ENCODE results near the gene KCNAB1. TPM values are rescaled to one million over a fixed set of nuclear protein-coding genes. Genes with fewer than 3 reads are reported as not detected.

Gene KCNAB1
- total RNA-seq, 1 experiment from 2014 or later, result 1.4 TPM

DNA sequence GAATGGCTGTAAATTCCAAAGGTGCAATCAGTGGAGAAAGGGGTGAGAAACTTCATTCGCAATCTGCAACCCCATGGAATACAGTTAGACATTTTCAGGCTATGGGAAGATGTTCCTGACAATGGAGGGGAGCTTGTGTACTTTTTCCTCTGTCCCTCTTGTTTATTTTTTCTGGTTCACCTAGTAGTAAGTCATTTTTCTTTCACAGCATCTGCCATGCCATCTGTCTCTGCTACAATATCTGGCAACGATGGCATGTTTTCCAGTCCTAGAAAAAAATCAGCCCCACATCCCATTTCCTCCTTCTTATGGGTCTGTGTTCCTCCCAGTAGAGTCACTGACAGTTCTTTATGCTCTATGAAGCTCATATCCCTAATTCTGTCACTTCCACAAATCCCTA lies 358.5 kb downstream of the KCNAB1 start:
- H3K9me2 ChIP-seq (ENCODE audit: insufficient read depth), result no peaks in the 10 kb centered on the region
- H3K4me1 ChIP-seq (replicated peaks; ENCODE audit: insufficient read depth), result peaks cover 8% of the 10 kb centered on the region
- H3K4me2 ChIP-seq, result no peak overlapping the region
- H2AFZ ChIP-seq, result no peak overlapping the region
- peaks cover 10% of the 10 kb centered on the region for H3F3A ChIP-seq (ENCODE audit: insufficient read depth, low read depth)
- H3K36me3 ChIP-seq (ENCODE audit: low read depth), result no peaks in the 10 kb centered on the region
- H3K9me3 ChIP-seq (ENCODE audit: insufficient read depth, low read depth), result no peaks in the 10 kb centered on the region
- H3K27ac ChIP-seq, result no peak overlapping the region
- H3K4me3 ChIP-seq, result no peak overlapping the region
- no peaks in the 10 kb centered on the region for H3K27me3 ChIP-seq (ENCODE audit: insufficient read depth, low read depth)
- CTCF ChIA-PET, result no interaction called here
- no peaks in the 10 kb centered on the region for H4K20me1 ChIP-seq (ENCODE audit: insufficient read depth)
- no peaks in the 10 kb centered on the region for H3K79me2 ChIP-seq (ENCODE audit: low read depth)
- intact Hi-C loops (cut with micrococcal nuclease; ENCODE audit: unreplicated experiment), result no loop called here
- no peak for TF ChIP-seq EZH2 (IDR thresholded peaks at IDR 0.05; ENCODE audit: low read depth)
- TF ChIP-seq, protein P1, sequence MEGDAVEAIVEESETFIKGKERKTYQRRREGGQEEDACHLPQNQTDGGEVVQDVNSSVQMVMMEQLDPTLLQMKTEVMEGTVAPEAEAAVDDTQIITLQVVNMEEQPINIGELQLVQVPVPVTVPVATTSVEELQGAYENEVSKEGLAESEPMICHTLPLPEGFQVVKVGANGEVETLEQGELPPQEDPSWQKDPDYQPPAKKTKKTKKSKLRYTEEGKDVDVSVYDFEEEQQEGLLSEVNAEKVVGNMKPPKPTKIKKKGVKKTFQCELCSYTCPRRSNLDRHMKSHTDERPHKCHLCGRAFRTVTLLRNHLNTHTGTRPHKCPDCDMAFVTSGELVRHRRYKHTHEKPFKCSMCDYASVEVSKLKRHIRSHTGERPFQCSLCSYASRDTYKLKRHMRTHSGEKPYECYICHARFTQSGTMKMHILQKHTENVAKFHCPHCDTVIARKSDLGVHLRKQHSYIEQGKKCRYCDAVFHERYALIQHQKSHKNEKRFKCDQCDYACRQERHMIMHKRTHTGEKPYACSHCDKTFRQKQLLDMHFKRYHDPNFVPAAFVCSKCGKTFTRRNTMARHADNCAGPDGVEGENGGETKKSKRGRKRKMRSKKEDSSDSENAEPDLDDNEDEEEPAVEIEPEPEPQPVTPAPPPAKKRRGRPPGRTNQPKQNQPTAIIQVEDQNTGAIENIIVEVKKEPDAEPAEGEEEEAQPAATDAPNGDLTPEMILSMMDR (conservative IDR thresholded peaks at IDR 0.05), result no peak
- POLR2A ChIA-PET (ENCODE audit: unreplicated experiment), result no interaction called here
- no TSS peak for BruUV-seq (replicated peaks)
- DNase-seq, result no peak

DNA sequence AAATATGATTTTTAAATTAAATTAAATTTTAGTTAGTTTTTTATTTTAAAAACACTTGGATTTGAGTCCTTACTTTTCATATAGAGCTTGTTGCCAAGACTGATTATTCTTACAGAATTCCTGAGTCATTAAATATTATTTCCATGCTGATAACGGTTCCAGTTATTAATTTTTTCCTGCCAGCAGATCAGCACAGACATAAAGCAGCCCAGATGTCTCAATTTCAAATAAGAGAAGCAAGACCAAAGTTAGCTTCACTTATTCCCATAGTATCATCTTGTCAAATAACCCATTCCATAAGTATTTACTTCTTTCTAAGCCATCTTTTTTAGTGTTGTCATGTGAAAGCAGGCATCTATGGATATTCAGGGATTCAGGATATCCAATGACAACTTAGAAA lies 359.2 kb downstream of the KCNAB1 start:
- ChIA-PET CTCF (interaction anchor here (0.6 kb wide), 1 partner anchor 814 kb away, joined by 6 read pairs; no protein-coding TSS in a partner anchor), POLR2A (ENCODE audit: unreplicated experiment) (no interaction called here)
- TF ChIP-seq EZH2 (IDR thresholded peaks at IDR 0.05; ENCODE audit: low read depth), result no peak
- TF ChIP-seq, protein P1 (conservative IDR thresholded peaks at IDR 0.05), result no peak

DNA sequence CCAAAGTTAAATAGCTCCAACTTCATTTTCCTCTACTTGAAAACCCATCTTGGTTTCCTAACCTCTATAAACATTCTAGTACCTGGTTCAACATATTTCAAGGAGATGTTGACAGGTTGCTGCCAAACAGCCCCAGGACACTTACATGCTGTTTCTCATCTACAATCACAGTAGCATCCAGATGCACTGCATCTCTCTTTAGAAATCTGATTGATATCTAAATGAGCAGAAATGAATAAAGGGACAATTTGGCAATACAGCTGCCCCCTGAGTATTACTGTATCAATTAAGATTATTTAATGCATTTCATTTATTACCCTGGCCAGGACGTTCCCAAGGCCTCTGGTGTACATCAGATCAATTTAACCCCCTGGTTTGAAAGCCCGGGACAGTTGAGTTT lies 360.6 kb downstream of the KCNAB1 start:
- POLR2A ChIA-PET (ENCODE audit: unreplicated experiment), result no interaction called here
- Histone ChIP-seq H3K4me3 (no peak overlapping the region), H3K27ac (no peak overlapping the region), H3F3A (ENCODE audit: insufficient read depth, low read depth) (peaks cover 13% of the 10 kb centered on the region), H3K4me1 (replicated peaks; ENCODE audit: insufficient read depth) (peaks cover 21% of the 10 kb centered on the region), H4K20me1 (ENCODE audit: insufficient read depth) (no peaks in the 10 kb centered on the region), H3K27me3 (ENCODE audit: insufficient read depth, low read depth) (no peaks in the 10 kb centered on the region), H3K79me2 (ENCODE audit: low read depth) (no peaks in the 10 kb centered on the region), H3K4me2 (no peak overlapping the region), H3K9me2 (ENCODE audit: insufficient read depth) (no peaks in the 10 kb centered on the region), H3K9me3 (ENCODE audit: insufficient read depth, low read depth) (no peaks in the 10 kb centered on the region), H2AFZ (no peak overlapping the region), H3K36me3 (ENCODE audit: low read depth) (no peaks in the 10 kb centered on the region)
- TF ChIP-seq, protein P1 (conservative IDR thresholded peaks at IDR 0.05), result no peak
- TF ChIP-seq EZH2 (IDR thresholded peaks at IDR 0.05; ENCODE audit: low read depth), result no peak
- intact Hi-C loops (cut with micrococcal nuclease; ENCODE audit: unreplicated experiment), result no loop called here
- no TSS peak for BruUV-seq (replicated peaks)
- DNase-seq, result no peak
- CTCF ChIA-PET, result no interaction called here

More for the DNA sequence above, 359.2 kb downstream of the KCNAB1 start:
- H3K36me3 ChIP-seq (ENCODE audit: low read depth), result no peaks in the 10 kb centered on the region
- BruUV-seq (replicated peaks), result no TSS peak
- H3K4me2 ChIP-seq, result no peak overlapping the region
- no peaks in the 10 kb centered on the region for H3K27me3 ChIP-seq (ENCODE audit: insufficient read depth, low read depth)
- no peak overlapping the region for H2AFZ ChIP-seq
- H3K9me2 ChIP-seq (ENCODE audit: insufficient read depth), result no peaks in the 10 kb centered on the region
- no peak overlapping the region for H3K27ac ChIP-seq
- H3K9me3 ChIP-seq (ENCODE audit: insufficient read depth, low read depth), result no peaks in the 10 kb centered on the region
- intact Hi-C loops (cut with micrococcal nuclease; ENCODE audit: unreplicated experiment), result no loop called here
- no peaks in the 10 kb centered on the region for H3K79me2 ChIP-seq (ENCODE audit: low read depth)
- peaks cover 13% of the 10 kb centered on the region for H3F3A ChIP-seq (ENCODE audit: insufficient read depth, low read depth)
- no peak overlapping the region for H3K4me3 ChIP-seq
- H4K20me1 ChIP-seq (ENCODE audit: insufficient read depth), result no peaks in the 10 kb centered on the region
- DNase-seq, result no peak
- peaks cover 15% of the 10 kb centered on the region for H3K4me1 ChIP-seq (replicated peaks; ENCODE audit: insufficient read depth)

All from PC-9 (cell line).